Thyroid gland (tissue), 4 donors: ENCODE results near the gene MED22.

Experiments used
- CTCF ChIP-seq, 6 experiments: fragments of 200-600 bp in 3 of 6; fragments of 450-650 bp in 3 of 6; sonication (generic) in 3 of 6; IDR thresholded peaks; one replicate each; pipeline ENCODE4 v1.5.1; 2016 to 2019; ENCODE audit warnings: antibody characterized with exemption in 6 of 6, mild to moderate bottlenecking in 2 of 6, inconsistent platforms in 1 of 6, moderate library complexity in 1 of 6
- POLR2A ChIP-seq, 2 donors: fragments of 450-650 bp; IDR thresholded peaks; one replicate each; pipeline ENCODE4 v1.6.1; 2017; ENCODE audit warnings: antibody characterized with exemption in 2 of 2, mild to moderate bottlenecking in 2 of 2, moderate library complexity in 1 of 2

GRCh38 chr9:133306242-133307204, 41.4 kb downstream of the MED22 start:
- TF ChIP-seq CTCF (IDR thresholded peaks at IDR 0.05): no peak
- no peak for TF ChIP-seq POLR2A (IDR thresholded peaks at IDR 0.05)
